ENCODE data around the gene MEGF9. TPM values are rescaled to one million over a fixed set of nuclear protein-coding genes. Genes with fewer than 3 reads are reported as not detected.
A peak's percentile ranks its signal among the peaks of the same experiment; 100 is the strongest.

Gene MEGF9
- total RNA-seq: 1 to 10 TPM; 7.2 to 9.0 TPM

DNA sequence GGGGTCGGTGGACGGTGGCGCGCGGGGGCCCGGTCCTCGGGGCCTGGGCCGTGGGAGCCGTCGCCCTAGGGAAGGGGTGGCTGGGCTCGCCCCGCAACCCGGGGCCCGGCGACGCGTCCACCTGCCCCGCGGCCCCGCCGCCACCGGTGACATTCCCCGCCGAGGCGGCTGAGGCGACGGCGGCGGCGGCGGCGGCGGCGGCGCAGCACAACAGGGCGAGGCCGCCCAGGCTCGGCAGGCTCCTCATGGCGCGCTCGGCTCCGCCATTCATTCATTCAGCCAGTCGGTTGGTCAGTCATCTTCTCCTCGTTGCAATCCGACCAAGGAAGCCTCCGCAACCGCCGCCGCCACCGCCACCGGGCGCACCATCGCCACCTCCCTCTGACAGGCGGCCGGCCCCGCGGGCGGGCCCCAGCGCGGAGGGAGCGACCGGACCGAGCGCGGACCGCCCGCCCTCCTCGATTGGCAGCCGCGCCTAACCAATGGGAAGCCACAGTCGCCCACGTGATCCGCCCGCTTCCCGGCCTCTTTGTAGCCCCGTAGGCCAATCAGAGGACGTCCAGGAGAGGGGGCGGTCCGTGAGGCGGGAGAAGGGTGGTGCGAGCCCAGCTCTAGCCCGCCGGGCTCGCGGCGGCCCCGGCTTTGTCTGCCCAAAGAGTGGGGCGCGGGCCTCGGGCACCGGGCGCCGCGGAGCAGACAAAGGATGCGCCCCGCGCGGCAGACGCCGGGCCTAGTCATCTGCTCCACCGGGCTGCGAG lies at the start of gene MEGF9:
Gene MEGF9 (minus strand): TSS at position 383 of the 758 bp plus-strand sequence. CDS start 112 bp downstream, at position 271.
- Histone ChIP-seq H3K27ac (peak within 1 kb of the TSS; percentile 68), H3K36me3 (no peaks in the 10 kb centered on the region), H3K4me3 (peak within 1 kb of the TSS; percentile 66), H3K9me3 (no peaks in the 10 kb centered on the region), H3K9ac (ENCODE audit: low read depth in 2 of 2, low read length in 2 of 2) (peak within 1 kb of the TSS; percentile 88 to 91), H3K27me3 (no peaks in the 10 kb centered on the region), H3K4me1 (peaks cover 4% of the 10 kb centered on the region)
- TF ChIP-seq, protein P1, sequence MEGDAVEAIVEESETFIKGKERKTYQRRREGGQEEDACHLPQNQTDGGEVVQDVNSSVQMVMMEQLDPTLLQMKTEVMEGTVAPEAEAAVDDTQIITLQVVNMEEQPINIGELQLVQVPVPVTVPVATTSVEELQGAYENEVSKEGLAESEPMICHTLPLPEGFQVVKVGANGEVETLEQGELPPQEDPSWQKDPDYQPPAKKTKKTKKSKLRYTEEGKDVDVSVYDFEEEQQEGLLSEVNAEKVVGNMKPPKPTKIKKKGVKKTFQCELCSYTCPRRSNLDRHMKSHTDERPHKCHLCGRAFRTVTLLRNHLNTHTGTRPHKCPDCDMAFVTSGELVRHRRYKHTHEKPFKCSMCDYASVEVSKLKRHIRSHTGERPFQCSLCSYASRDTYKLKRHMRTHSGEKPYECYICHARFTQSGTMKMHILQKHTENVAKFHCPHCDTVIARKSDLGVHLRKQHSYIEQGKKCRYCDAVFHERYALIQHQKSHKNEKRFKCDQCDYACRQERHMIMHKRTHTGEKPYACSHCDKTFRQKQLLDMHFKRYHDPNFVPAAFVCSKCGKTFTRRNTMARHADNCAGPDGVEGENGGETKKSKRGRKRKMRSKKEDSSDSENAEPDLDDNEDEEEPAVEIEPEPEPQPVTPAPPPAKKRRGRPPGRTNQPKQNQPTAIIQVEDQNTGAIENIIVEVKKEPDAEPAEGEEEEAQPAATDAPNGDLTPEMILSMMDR (IDR thresholded peaks at IDR 0.05): no peak
- peak; percentile 99 for DNase-seq
- intact Hi-C loops (cut with DNase I): no loop called here

GRCh38 chr9:120761006-120761405 lies 46.7 kb upstream of the MEGF9 start:
- TF ChIP-seq, protein P1 (IDR thresholded peaks at IDR 0.05): no peak
- no peak for DNase-seq
- Histone ChIP-seq H3K27ac (no peak overlapping the region), H3K4me1 (no peaks in the 10 kb centered on the region), H3K36me3 (peaks cover 8% of the 10 kb centered on the region), H3K27me3 (no peaks in the 10 kb centered on the region), H3K4me3 (no peak overlapping the region), H3K9ac (ENCODE audit: low read depth in 2 of 2, low read length in 2 of 2) (no peak overlapping the region), H3K9me3 (no peaks in the 10 kb centered on the region)
- intact Hi-C loops (cut with DNase I): no loop called here

DNA sequence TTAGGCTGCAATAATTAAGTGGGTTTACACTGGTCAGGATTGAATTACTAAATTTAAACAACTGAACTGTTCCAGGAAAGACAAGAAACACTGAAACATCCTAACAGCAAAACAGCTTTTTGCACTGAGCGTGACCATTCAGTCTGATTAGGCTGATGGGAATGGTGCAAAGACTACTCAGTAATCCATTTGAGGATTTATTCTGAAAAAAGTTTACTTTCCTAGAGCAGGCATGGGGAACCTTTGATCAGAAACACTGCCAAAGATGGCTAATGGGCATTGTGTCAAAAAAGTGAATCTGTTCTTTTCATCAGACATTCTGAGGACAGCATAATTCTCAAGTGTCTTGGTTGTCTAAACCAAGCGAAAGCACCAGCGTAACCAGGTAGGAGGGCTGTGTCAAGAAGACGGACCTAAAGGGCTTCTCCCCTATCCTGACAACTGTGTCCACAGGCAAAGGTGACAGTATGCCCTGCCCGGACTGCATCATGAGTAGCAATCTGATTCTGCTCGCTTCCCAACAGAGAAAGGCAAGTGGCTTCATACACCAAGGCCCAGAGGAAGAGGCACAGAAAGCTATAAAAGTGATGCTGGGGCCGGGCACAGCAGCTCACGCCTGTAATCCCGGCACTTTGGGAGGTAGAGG lies 45.6 kb upstream of the MEGF9 start:
- H3K27me3 ChIP-seq: no peaks in the 10 kb centered on the region
- no peaks in the 10 kb centered on the region for H3K4me1 ChIP-seq
- no peak for DNase-seq
- TF ChIP-seq, protein P1 (IDR thresholded peaks at IDR 0.05): no peak
- H3K9ac ChIP-seq (ENCODE audit: low read depth in 2 of 2, low read length in 2 of 2): no peak overlapping the region
- H3K27ac ChIP-seq: no peak overlapping the region
- H3K9me3 ChIP-seq: no peaks in the 10 kb centered on the region
- H3K4me3 ChIP-seq: no peak overlapping the region
- intact Hi-C loops (cut with DNase I): loop anchor here (2.0 to 10.0 kb wide), 3 partner anchors 135 to 302 kb away; no protein-coding TSS in a partner anchor
- H3K36me3 ChIP-seq: peaks cover 8% of the 10 kb centered on the region

DNA sequence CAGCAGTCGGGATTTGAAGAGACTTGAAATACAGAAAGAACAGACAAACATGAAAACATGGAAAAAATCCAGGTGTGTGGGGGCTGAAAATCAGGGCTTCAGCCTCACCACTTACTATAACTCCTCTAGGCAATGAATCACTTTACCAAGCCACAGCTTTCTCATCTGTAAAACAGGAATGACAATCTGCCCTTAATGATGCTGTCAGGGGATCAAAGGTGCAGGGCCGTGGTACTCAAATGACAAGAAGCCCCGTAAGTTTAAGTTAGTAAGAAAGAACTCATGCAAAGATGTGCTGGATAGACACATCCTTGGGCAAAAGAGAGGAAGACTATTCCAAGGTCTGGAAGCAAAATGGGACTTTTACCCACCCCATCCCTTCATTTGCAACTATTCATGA lies 44.3 kb upstream of the MEGF9 start:
- Histone ChIP-seq H3K27me3 (no peaks in the 10 kb centered on the region), H3K4me3 (no peak overlapping the region), H3K27ac (no peak overlapping the region), H3K36me3 (peaks cover 5% of the 10 kb centered on the region), H3K9me3 (no peaks in the 10 kb centered on the region), H3K4me1 (no peaks in the 10 kb centered on the region), H3K9ac (ENCODE audit: low read depth in 2 of 2, low read length in 2 of 2) (no peak overlapping the region)
- TF ChIP-seq, protein P1 (IDR thresholded peaks at IDR 0.05): no peak
- intact Hi-C loops (cut with DNase I): loop anchor here (2.0 to 10.0 kb wide), 3 partner anchors 134 to 304 kb away; no protein-coding TSS in a partner anchor
- DNase-seq: no peak

DNA sequence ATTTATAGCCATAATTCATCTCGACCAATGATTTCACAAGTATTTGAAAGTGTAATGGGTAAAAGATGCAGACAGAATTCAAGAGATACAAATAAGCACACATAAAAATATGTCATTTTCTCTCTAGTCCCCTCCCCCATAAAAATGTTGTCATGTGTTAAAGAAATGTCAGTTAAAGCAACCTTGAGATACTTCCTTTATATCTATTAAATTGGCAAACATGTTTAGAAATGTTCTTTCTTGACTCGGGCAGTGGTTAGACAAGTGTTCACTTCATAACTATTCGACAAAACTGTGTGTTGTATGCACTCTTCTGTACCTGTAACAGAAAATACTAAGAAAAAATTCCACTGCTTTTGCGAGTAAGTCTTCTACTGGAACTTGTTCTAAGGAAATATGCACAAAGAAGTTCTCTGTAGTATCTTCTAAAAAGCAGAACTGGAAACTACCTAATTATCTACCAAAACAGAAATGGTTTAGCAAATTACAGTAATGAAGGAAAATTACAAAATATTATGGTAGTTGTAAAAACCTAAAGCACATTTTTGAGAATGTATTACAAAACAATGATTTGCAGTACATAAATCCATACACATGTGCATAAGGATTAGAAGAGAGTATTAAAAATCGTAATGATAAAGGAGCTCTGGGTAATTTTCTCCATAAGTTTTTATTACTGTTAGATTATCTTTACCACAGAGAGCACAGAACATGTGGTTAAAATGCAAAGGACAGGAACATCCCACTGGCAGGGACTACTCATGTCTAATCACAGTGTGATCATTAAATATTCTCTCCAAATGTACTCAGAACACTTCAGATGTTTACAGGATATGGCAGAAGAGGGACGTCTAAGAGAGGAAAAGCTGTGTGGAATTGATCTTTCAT lies 43.0 kb upstream of the MEGF9 start:
- no peak overlapping the region for H3K4me3 ChIP-seq
- no peaks in the 10 kb centered on the region for H3K4me1 ChIP-seq
- H3K9me3 ChIP-seq: no peaks in the 10 kb centered on the region
- no peaks in the 10 kb centered on the region for H3K36me3 ChIP-seq
- DNase-seq: no peak
- TF ChIP-seq, protein P1 (IDR thresholded peaks at IDR 0.05): no peak
- H3K27me3 ChIP-seq: no peaks in the 10 kb centered on the region
- H3K27ac ChIP-seq: no peak overlapping the region
- no peak overlapping the region for H3K9ac ChIP-seq (ENCODE audit: low read depth in 2 of 2, low read length in 2 of 2)
- intact Hi-C loops (cut with DNase I): loop anchor here (5.0 to 10.0 kb wide), 2 partner anchors 132 to 305 kb away; no protein-coding TSS in a partner anchor
